Measurements from ENCODE around the gene NEXMIF.

DNA sequence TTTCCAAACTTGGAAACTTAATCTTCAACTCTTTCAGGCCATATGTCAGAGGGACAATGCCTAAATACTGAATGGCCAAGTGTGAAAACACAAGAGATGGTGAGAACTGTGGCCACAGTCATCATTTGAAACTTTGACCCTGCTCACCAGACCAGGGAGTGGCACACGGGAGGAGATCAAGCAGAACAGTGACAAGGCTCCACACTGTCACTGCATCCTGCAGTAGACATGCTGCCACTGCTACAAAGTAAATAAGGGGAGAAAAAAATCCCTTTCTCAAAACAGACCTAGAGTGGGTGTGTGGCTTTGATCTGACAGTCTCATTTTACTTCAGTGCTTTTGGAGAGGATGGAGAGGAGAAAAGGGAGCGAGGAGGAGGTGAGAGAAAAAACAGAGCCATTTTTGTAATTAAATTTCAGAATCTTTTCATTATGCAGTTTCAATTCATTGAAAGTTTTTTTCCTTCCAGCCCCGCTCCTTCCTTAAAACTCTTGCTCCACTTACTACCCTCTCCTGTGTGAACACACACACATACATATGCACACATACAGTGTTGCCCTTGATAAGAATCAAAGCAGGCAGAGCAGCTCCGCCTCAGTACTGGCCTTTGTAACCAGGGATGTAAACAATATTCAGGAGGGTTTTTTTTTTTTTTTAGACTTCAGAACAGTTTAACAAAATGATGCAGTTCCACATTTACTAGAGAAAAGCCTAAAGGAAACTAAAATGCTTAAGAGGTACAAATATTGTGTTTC lies 34.4 kb downstream of the NEXMIF start:
- TF ChIP-seq, protein P1, sequence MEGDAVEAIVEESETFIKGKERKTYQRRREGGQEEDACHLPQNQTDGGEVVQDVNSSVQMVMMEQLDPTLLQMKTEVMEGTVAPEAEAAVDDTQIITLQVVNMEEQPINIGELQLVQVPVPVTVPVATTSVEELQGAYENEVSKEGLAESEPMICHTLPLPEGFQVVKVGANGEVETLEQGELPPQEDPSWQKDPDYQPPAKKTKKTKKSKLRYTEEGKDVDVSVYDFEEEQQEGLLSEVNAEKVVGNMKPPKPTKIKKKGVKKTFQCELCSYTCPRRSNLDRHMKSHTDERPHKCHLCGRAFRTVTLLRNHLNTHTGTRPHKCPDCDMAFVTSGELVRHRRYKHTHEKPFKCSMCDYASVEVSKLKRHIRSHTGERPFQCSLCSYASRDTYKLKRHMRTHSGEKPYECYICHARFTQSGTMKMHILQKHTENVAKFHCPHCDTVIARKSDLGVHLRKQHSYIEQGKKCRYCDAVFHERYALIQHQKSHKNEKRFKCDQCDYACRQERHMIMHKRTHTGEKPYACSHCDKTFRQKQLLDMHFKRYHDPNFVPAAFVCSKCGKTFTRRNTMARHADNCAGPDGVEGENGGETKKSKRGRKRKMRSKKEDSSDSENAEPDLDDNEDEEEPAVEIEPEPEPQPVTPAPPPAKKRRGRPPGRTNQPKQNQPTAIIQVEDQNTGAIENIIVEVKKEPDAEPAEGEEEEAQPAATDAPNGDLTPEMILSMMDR (conservative IDR thresholded peaks at IDR 0.05) = no peak
- TF ChIP-seq EZH2 (IDR thresholded peaks at IDR 0.05; ENCODE audit: low read depth) = no peak

Measured in PC-9 (cell line).